Panc1 (cell line): Measurements from ENCODE around the gene PAH.

Experiments used
- CTCF ChIP-seq: fragments of 450-650 bp; IDR thresholded peaks from 2 replicates; pipeline ENCODE4 v1.5.1; 2017; ENCODE audit warnings: mild to moderate bottlenecking
- POLR2AphosphoS5 ChIP-seq: IDR thresholded peaks from 2 replicates; pipeline ENCODE4 v1.6.1; 2012; ENCODE audit warnings: mild to moderate bottlenecking, low read depth, low read length, moderate library complexity
- SIN3A ChIP-seq: IDR thresholded peaks from 2 replicates; pipeline ENCODE4 v1.6.1; 2012; ENCODE audit warnings: low read depth, mild to moderate bottlenecking, low read length, moderate library complexity, borderline replicate concordance; ENCODE audit not compliant: insufficient read depth
- TCF7L2 ChIP-seq: IDR thresholded peaks from 2 replicates; pipeline ENCODE4 v1.6.1; 2011; ENCODE audit warnings: mild to moderate bottlenecking, low read depth, low read length, inconsistent platforms

GRCh38 chr12:102874819-102875218 lies 42.2 kb downstream of the PAH start:
- no peak for TF ChIP-seq CTCF
- TF ChIP-seq POLR2AphosphoS5: no peak
- TF ChIP-seq SIN3A: no peak
- no peak for TF ChIP-seq TCF7L2
